ENCODE measurements around the gene SH3RF3.

GRCh38 chr2:109125593-109126500 is 3.2 kb upstream of the SH3RF3 start:
- TF ChIP-seq TAF1 (IDR thresholded peaks at IDR 0.05; ENCODE audit: borderline replicate concordance, insufficient read depth, low read length) (no peak), POLR2AphosphoS5 (IDR thresholded peaks at IDR 0.05; ENCODE audit: low read depth, low read length) (no peak), REST (IDR thresholded peaks at IDR 0.05; ENCODE audit: insufficient read depth in 1 of 2, low read depth in 2 of 2, low read length in 2 of 2) (no peak)
